Measurements from ENCODE around the gene RHBDF1.
"Not testable (repeated sequence)": the region's sequence is repeated elsewhere in the genome, so short reads cannot be mapped to it uniquely, and the experiment has no call there.

RHBDF1 gene

GRCh38 chr16:60929-61878 lies 11.2 kb downstream of the RHBDF1 start:
- in situ Hi-C loops (cut with MboI; ENCODE audit: low sequenced_read_pairs): no loop called here

- in situ Hi-C loops (cut with MboI; ENCODE audit: low sequenced_read_pairs): no loop called here
These were observed 12.3 kb downstream of the RHBDF1 start for GRCh38 chr16:60166-60565.

GRCh38 chr16:59440-60059 lies 12.9 kb downstream of the RHBDF1 start:
- in situ Hi-C loops (cut with MboI; ENCODE audit: low sequenced_read_pairs): no loop called here

- in situ Hi-C loops (cut with MboI; ENCODE audit: low sequenced_read_pairs): no loop called here
These were observed 13.7 kb downstream of the RHBDF1 start for GRCh38 chr16:58491-59439.

GRCh38 chr16:57711-58110 lies 14.7 kb downstream of the RHBDF1 start:
- in situ Hi-C loops (cut with MboI; ENCODE audit: low sequenced_read_pairs): no loop called here

GRCh38 chr16:56231-56927 lies 16.1 kb downstream of the RHBDF1 start:
- in situ Hi-C loops (cut with MboI; ENCODE audit: low sequenced_read_pairs): no loop called here

- in situ Hi-C loops (cut with MboI; ENCODE audit: low sequenced_read_pairs): no loop called here
These were observed 16.8 kb downstream of the RHBDF1 start for GRCh38 chr16:55571-56136.

GRCh38 chr16:54237-54581 lies 18.2 kb downstream of the RHBDF1 start:
- in situ Hi-C loops (cut with MboI; ENCODE audit: low sequenced_read_pairs): no loop called here

- in situ Hi-C loops (cut with MboI; ENCODE audit: low sequenced_read_pairs): no loop called here
These were observed 18.8 kb downstream of the RHBDF1 start, which contains the start of the genes POLR3K and SNRNP25 for GRCh38 chr16:53346-54236. POLR3K (minus strand) TSS chr16:53608; CDS start chr16:53586, 22 bp downstream. SNRNP25 (plus strand) TSS chr16:53828; CDS start chr16:54017, 189 bp downstream.

- in situ Hi-C loops (cut with MboI; ENCODE audit: low sequenced_read_pairs): no loop called here
These were observed 21.5 kb downstream of the RHBDF1 start for GRCh38 chr16:50769-51591.

- in situ Hi-C loops (cut with MboI; ENCODE audit: low sequenced_read_pairs): no loop called here
These were observed 25.2 kb downstream of the RHBDF1 start for GRCh38 chr16:47234-47633.

GRCh38 chr16:46510-46909 lies 25.9 kb downstream of the RHBDF1 start:
- in situ Hi-C loops (cut with MboI; ENCODE audit: low sequenced_read_pairs): not testable (repeated sequence)

- in situ Hi-C loops (cut with MboI; ENCODE audit: low sequenced_read_pairs): no loop called here
These were observed 27.0 kb downstream of the RHBDF1 start for GRCh38 chr16:45454-45853.

- in situ Hi-C loops (cut with MboI; ENCODE audit: low sequenced_read_pairs): no loop called here
These were observed 27.8 kb downstream of the RHBDF1 start for GRCh38 chr16:44655-45054.

- in situ Hi-C loops (cut with MboI; ENCODE audit: low sequenced_read_pairs): no loop called here
These were observed 29.1 kb downstream of the RHBDF1 start for GRCh38 chr16:43294-43693.

- in situ Hi-C loops (cut with MboI; ENCODE audit: low sequenced_read_pairs): no loop called here
These were observed 29.7 kb downstream of the RHBDF1 start for GRCh38 chr16:42691-43090.

GRCh38 chr16:42069-42457 lies 30.4 kb downstream of the RHBDF1 start:
- in situ Hi-C loops (cut with MboI; ENCODE audit: low sequenced_read_pairs): no loop called here

GRCh38 chr16:41439-42068 lies 30.9 kb downstream of the RHBDF1 start:
- in situ Hi-C loops (cut with MboI; ENCODE audit: low sequenced_read_pairs): no loop called here
